ENCODE data around the gene TM9SF4. TPM values are rescaled to one million over a fixed set of nuclear protein-coding genes. Genes with fewer than 3 reads are reported as not detected.

TM9SF4 gene
- total and polyA plus RNA-seq, 12 donors, result 19.2 to 36.0 (median 31.1) TPM

DNA sequence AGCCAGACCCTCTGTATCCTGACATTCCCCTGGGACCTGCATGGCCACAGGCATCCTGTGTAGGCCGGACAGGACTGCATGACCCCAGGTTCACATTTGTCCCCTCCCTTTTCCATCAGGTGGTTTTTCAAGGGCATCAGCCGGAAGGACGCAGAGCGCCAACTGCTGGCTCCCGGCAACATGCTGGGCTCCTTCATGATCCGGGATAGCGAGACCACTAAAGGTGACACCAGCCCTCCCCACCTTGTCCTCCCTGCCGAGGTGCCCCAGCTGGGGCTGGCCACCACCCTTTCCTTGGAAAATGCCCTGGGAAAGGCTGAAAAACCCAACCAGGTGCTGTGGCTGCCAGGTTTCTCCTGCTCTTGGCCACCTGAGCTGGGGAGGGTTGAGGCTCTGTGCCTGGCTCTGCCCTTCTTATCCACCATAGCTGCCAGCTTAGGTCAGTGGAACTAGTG is 29.8 kb upstream of the TM9SF4 start:
- H3K9me3 ChIP-seq, result no peaks in the 10 kb centered on the region
- DNase-seq (no peak), ATAC-seq (no peak)
- WGBS, 2 donors, result 49 to 60% methylated on average over 8 of the region's 8 CpGs
- intact Hi-C loops (cut with DNase I), result loop anchor here in 2 of 10 donors (10.0 kb wide), 2 partner anchors 235 to 255 kb away; partner anchors contain the start of gene FOXS1 (in 1 of the 2)
- no peak overlapping the region for H3K4me3 ChIP-seq
- H3K36me3 ChIP-seq, result peaks cover 0 to 75% (median 0%) of the 10 kb centered on the region in 9 donors
- H3K4me1 ChIP-seq, result peaks cover 0 to 12% (median 0%) of the 10 kb centered on the region in 9 donors
- peaks cover 0 to 25% (median 4%) of the 10 kb centered on the region in 7 donors for H3K27me3 ChIP-seq
- no peak overlapping the region for H3K27ac ChIP-seq
- TF ChIP-seq, protein P1, sequence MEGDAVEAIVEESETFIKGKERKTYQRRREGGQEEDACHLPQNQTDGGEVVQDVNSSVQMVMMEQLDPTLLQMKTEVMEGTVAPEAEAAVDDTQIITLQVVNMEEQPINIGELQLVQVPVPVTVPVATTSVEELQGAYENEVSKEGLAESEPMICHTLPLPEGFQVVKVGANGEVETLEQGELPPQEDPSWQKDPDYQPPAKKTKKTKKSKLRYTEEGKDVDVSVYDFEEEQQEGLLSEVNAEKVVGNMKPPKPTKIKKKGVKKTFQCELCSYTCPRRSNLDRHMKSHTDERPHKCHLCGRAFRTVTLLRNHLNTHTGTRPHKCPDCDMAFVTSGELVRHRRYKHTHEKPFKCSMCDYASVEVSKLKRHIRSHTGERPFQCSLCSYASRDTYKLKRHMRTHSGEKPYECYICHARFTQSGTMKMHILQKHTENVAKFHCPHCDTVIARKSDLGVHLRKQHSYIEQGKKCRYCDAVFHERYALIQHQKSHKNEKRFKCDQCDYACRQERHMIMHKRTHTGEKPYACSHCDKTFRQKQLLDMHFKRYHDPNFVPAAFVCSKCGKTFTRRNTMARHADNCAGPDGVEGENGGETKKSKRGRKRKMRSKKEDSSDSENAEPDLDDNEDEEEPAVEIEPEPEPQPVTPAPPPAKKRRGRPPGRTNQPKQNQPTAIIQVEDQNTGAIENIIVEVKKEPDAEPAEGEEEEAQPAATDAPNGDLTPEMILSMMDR (IDR thresholded peaks at IDR 0.05), result no peak

DNA sequence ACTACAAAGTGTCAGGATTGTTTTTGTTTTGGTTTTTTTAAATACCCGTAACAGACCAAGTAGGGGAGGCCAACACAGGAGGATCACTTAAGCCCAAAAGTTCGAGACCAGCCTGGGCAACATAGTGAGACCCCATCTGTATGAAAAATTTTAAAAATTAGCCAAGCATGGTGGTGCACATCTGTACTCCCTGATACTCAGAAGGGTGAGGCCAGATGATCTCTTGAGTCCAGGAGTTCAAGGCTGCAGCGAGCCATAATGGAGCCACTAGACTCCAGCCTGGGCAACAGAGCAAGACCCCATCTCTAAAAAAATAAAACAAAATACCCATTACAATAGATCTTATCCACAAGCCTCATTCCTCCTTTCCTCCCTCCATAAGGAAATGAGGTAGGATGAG is 28.7 kb upstream of the TM9SF4 start:
- ATAC-seq, result no peak

DNA sequence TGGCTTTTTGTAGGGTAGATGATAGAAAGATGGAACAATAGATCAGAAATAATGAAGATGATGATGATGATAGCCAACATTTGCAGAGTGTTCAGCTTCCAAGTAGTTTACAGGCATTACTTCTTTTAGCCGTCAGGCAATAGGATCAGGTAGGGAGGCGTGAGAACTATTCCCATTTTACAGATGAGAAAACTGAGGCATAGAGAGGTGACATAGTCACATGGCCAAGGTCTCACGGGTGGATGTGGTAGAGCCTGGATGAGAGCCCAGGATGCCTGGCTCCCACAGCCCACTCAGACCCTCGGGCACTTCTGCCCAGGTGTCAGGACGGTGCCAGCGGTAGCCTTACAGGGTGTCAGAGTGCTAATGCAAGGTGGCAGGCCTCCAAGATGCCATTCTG is 26.0 kb upstream of the TM9SF4 start:
- WGBS, 2 donors, result 89 to 90% methylated on average over 6 of the region's 6 CpGs

More for the DNA sequence above, 28.7 kb upstream of the TM9SF4 start:
- DNase-seq, result no peak
- WGBS, 2 donors, result 64 to 90% methylated on average over 3 of the region's 3 CpGs
- Histone ChIP-seq H3K27ac (no peak overlapping the region), H3K27me3 (peaks cover 0 to 18% (median 4%) of the 10 kb centered on the region in 7 donors), H3K4me1 (peaks cover 0 to 12% (median 0%) of the 10 kb centered on the region in 9 donors), H3K36me3 (peaks cover 0 to 76% (median 0%) of the 10 kb centered on the region in 9 donors), H3K9me3 (no peaks in the 10 kb centered on the region), H3K4me3 (no peak overlapping the region)
- intact Hi-C loops (cut with DNase I), result loop anchor here in 2 of 10 donors (10.0 kb wide), 2 partner anchors 236 to 256 kb away; partner anchors contain the start of gene FOXS1 (in 1 of the 2)
- TF ChIP-seq, protein P1 (IDR thresholded peaks at IDR 0.05), result no peak

DNA sequence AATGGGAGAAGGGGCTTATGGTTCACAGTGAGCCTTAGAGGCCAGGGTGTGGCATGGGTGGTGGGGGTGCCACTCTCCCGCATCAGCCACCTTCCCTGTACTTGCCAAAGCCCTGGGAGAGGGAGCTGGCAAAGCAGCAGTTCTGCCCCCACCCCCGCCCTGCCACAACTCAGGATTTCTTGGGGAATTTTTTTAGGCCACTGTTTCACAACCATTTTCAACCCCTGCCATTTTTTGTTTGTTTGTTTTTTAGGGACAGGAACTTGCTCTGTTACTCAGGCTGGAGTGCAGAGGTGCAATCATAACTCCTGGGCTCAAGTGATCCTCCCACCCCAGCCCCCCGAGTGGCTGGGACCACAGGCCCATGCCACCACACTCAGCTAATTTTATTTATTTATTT is 22.4 kb upstream of the TM9SF4 start:
- DNase-seq (no peak), ATAC-seq (no peak)
- peaks cover 0 to 15% (median 3%) of the 10 kb centered on the region in 7 donors for H3K27me3 ChIP-seq
- peaks cover 0 to 4% (median 0%) of the 10 kb centered on the region in 9 donors for H3K4me1 ChIP-seq
- 87 to 92% methylated on average over 3 of the region's 3 CpGs for WGBS, 2 donors
- intact Hi-C loops (cut with DNase I), result loop anchor here in 2 of 10 donors (10.0 kb wide), 2 partner anchors 242 to 262 kb away; partner anchors contain the start of gene FOXS1 (in 1 of the 2)
- TF ChIP-seq, protein P1 (IDR thresholded peaks at IDR 0.05), result no peak
- no peaks in the 10 kb centered on the region for H3K9me3 ChIP-seq
- H3K36me3 ChIP-seq, result peaks cover 0 to 88% (median 0%) of the 10 kb centered on the region in 9 donors
- no peak overlapping the region for H3K27ac ChIP-seq
- no peak overlapping the region for H3K4me3 ChIP-seq

More for the DNA sequence above, 26.0 kb upstream of the TM9SF4 start:
- Histone ChIP-seq H3K4me1 (no peaks in the 10 kb centered on the region), H3K27me3 (peaks cover 0 to 15% (median 4%) of the 10 kb centered on the region in 7 donors), H3K36me3 (peaks cover 0 to 85% (median 0%) of the 10 kb centered on the region in 9 donors), H3K4me3 (no peak overlapping the region), H3K27ac (no peak overlapping the region), H3K9me3 (no peaks in the 10 kb centered on the region)
- DNase-seq (no peak), ATAC-seq (no peak)
- TF ChIP-seq, protein P1 (IDR thresholded peaks at IDR 0.05), result no peak
- intact Hi-C loops (cut with DNase I), result loop anchor here in 2 of 10 donors (10.0 kb wide), 2 partner anchors 239 to 259 kb away; partner anchors contain the start of gene FOXS1 (in 1 of the 2)
